ENCODE results near the gene TUBG2.

GRCh38 chr17:42673266-42673884 lies 14.3 kb downstream of the TUBG2 start:
- TF ChIP-seq, protein P1, sequence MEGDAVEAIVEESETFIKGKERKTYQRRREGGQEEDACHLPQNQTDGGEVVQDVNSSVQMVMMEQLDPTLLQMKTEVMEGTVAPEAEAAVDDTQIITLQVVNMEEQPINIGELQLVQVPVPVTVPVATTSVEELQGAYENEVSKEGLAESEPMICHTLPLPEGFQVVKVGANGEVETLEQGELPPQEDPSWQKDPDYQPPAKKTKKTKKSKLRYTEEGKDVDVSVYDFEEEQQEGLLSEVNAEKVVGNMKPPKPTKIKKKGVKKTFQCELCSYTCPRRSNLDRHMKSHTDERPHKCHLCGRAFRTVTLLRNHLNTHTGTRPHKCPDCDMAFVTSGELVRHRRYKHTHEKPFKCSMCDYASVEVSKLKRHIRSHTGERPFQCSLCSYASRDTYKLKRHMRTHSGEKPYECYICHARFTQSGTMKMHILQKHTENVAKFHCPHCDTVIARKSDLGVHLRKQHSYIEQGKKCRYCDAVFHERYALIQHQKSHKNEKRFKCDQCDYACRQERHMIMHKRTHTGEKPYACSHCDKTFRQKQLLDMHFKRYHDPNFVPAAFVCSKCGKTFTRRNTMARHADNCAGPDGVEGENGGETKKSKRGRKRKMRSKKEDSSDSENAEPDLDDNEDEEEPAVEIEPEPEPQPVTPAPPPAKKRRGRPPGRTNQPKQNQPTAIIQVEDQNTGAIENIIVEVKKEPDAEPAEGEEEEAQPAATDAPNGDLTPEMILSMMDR (IDR thresholded peaks at IDR 0.05; ENCODE audit: low read depth, low read length) = no peak
- no peak for TF ChIP-seq EZH2phosphoT487 (IDR thresholded peaks at IDR 0.05; ENCODE audit: low read depth)

Data from OCI-LY3 (cell line).